CD14-positive monocyte (primary cell): ENCODE results near the gene TFAP2C. TPM values are rescaled to one million over a fixed set of nuclear protein-coding genes. Genes with fewer than 3 reads are reported as not detected.
"Not testable (repeated sequence)": the region's sequence is repeated elsewhere in the genome, so short reads cannot be mapped to it uniquely, and the experiment has no call there.

Experiments used
- DNase-seq, 3 donors: peaks; one replicate each; pipeline ENCODE4 v3.0.0-alpha.2; 2011 to 2022
- H2AFZ ChIP-seq: 2 replicates; pipeline ENCODE4 v1.6.0; 2012; ENCODE audit warnings: mild to moderate bottlenecking, low read depth, low read length, inconsistent platforms; ENCODE audit not compliant: insufficient read depth, poor library complexity, severe bottlenecking
- H3K27ac ChIP-seq, 2 donors: 1 replicate in 1 of 2; 2 replicates in 1 of 2; pipeline ENCODE4 v1.5.1; 2012 to 2013; ENCODE audit warnings: low read length in 2 of 2, control low read depth in 1 of 2, inconsistent platforms in 1 of 2, low read depth in 1 of 2, mild to moderate bottlenecking in 1 of 2
- H3K27me3 ChIP-seq, 2 donors: one replicate each; pipeline versions ENCODE4 v1.6.0 to v1.6.1; 2011 to 2013; ENCODE audit warnings: low read length in 2 of 2; ENCODE audit not compliant: control insufficient read depth in 2 of 2, insufficient read depth in 2 of 2
- H3K36me3 ChIP-seq, 2 donors: replicated peaks in 1 of 2; 1 replicate in 1 of 2; 2 replicates in 1 of 2; pipeline versions ENCODE4 v1.5.1 to v1.6.1; 2012 to 2013; ENCODE audit warnings: low read length in 2 of 2, control low read depth in 1 of 2, inconsistent platforms in 1 of 2, mild to moderate bottlenecking in 1 of 2; ENCODE audit not compliant: insufficient read depth in 2 of 2, control insufficient read depth in 1 of 2
- H3K4me1 ChIP-seq, 2 donors: 1 replicate in 1 of 2; 2 replicates in 1 of 2; pipeline versions ENCODE4 v1.5.1 to v1.6.1; 2012 to 2013; ENCODE audit warnings: low read length in 2 of 2, control low read depth in 1 of 2, inconsistent platforms in 1 of 2, mild to moderate bottlenecking in 1 of 2, moderate library complexity in 1 of 2; ENCODE audit not compliant: insufficient read depth in 2 of 2, control insufficient read depth in 1 of 2
- H3K4me2 ChIP-seq: replicated peaks from 2 replicates; pipeline ENCODE3; 2012; ENCODE audit warnings: low read length, moderate library complexity, mild to moderate bottlenecking; ENCODE audit not compliant: poor library complexity, severe bottlenecking; ENCODE audit errors: extremely low read depth
- H3K4me3 ChIP-seq, 3 experiments: fragments of 200-600 bp in 1 of 3; sonication (generic) in 1 of 3; replicated peaks in 1 of 3; 1 replicate in 2 of 3; 2 replicates in 1 of 3; pipeline ENCODE4 v1.5.1; 2011 to 2013; ENCODE audit warnings: low read length in 3 of 3, mild to moderate bottlenecking in 3 of 3, control low read depth in 2 of 3, low read depth in 2 of 3, inconsistent platforms in 1 of 3, moderate library complexity in 1 of 3
- H3K79me2 ChIP-seq: 2 replicates; pipeline ENCODE4 v1.6.0; 2012; ENCODE audit warnings: mild to moderate bottlenecking, control low read depth, inconsistent platforms, low read length, moderate library complexity; ENCODE audit not compliant: insufficient read depth
- H3K9ac ChIP-seq: 2 replicates; pipeline ENCODE4 v1.6.0; 2017; ENCODE audit warnings: low read length, mild to moderate bottlenecking; ENCODE audit not compliant: insufficient read depth, poor library complexity, severe bottlenecking
- H3K9me3 ChIP-seq, 2 donors: replicated peaks in 1 of 2; 1 replicate in 1 of 2; 2 replicates in 1 of 2; pipeline versions ENCODE4 v1.5.1 to v1.6.1; 2012 to 2013; ENCODE audit warnings: low read length in 2 of 2, control low read depth in 1 of 2; ENCODE audit not compliant: control insufficient read depth in 1 of 2, insufficient read depth in 1 of 2
- H4K20me1 ChIP-seq: 2 replicates; pipeline ENCODE4 v1.6.0; 2012; ENCODE audit warnings: mild to moderate bottlenecking, low read length, control low read depth, moderate library complexity; ENCODE audit not compliant: insufficient read depth
- H3K27ac Mint-ChIP-seq, 7 donors: one replicate each; pipeline ENCODE4 v1.8.0; 2020; ENCODE audit warnings: mild to moderate bottlenecking in 7 of 7, mixed read lengths in 7 of 7, moderate library complexity in 6 of 7, inconsistent platforms in 2 of 7
- H3K27me3 Mint-ChIP-seq, 3 donors: one replicate each; pipeline ENCODE4 v1.8.0; 2021 to 2022; ENCODE audit warnings: low read depth in 3 of 3, mild to moderate bottlenecking in 3 of 3, mixed read lengths in 3 of 3, moderate library complexity in 3 of 3, inconsistent platforms in 1 of 3
- H3K36me3 Mint-ChIP-seq, 2 donors: one replicate each; pipeline ENCODE4 v1.8.0; 2020; ENCODE audit warnings: mixed read lengths in 2 of 2, inconsistent platforms in 1 of 2, mild to moderate bottlenecking in 1 of 2
- H3K4me1 Mint-ChIP-seq: one replicate; pipeline ENCODE4 v1.8.0; 2020; ENCODE audit warnings: mild to moderate bottlenecking, mixed read lengths
- H3K4me3 Mint-ChIP-seq, 2 donors: one replicate each; pipeline ENCODE4 v1.8.0; 2020; ENCODE audit warnings: mild to moderate bottlenecking in 2 of 2, mixed read lengths in 2 of 2, moderate library complexity in 1 of 2
- H3K9me3 Mint-ChIP-seq, 7 donors: one replicate each; pipeline ENCODE4 v1.8.0; 2020 to 2022; ENCODE audit warnings: mixed read lengths in 7 of 7, mild to moderate bottlenecking in 6 of 7, moderate library complexity in 6 of 7, inconsistent platforms in 2 of 7
- CTCF ChIP-seq: fragments of 200-600 bp; IDR thresholded peaks from one replicate; pipeline ENCODE4 v1.8.0; 2022; ENCODE audit warnings: antibody characterized with exemption, mild to moderate bottlenecking
- WGBS: methylation state at CpG from one replicate; pipeline ENCODE4 v1.1.5; 2013; ENCODE audit warnings: missing lambda C conversion rate; ENCODE audit not compliant: insufficient coverage; 5-methylcytosine and 5-hydroxymethylcytosine counted together
- intact Hi-C, 2 donors: fragments of 100-400 bp; cut with micrococcal nuclease; formaldehyde crosslinking; loops; one replicate each; pipeline versions ENCODE4 v1.15.0 to v1.15.1; 2023
- polyA plus RNA-seq, 3 donors: library from polyadenylated mRNA; depleted of rRNA in 1 of 3; unstranded in 2 of 3; stranded (reverse) in 1 of 3; fragments of 300-500 nt in 2 of 3; fragments of >200 nt in 1 of 3; fragmentation: Illumina TruSeq in 2 of 3; gene quantifications; 1 replicate in 2 of 3; 2 replicates in 1 of 3; pipeline ENCODE4 v1.2.3, GENCODE V29; 2012 to 2021

Gene TFAP2C
- polyA plus RNA-seq, 3 donors: not detected

- H3K9me3 ChIP-seq: no peaks in the 10 kb centered on the region
- peaks cover 5 to 10% (median 6%) of the 10 kb centered on the region in 3 donors for H3K27me3 Mint-ChIP-seq
- WGBS: 67% methylated on average over 6 of the region's 7 CpGs
- no peak overlapping the region for H3K4me3 ChIP-seq
- H3K4me3 Mint-ChIP-seq: peak overlapping the region in 1 of 2 donors; percentile 26
- no peak overlapping the region for H2AFZ ChIP-seq
- no peaks in the 10 kb centered on the region for H4K20me1 ChIP-seq
- no peaks in the 10 kb centered on the region for H3K36me3 Mint-ChIP-seq
- no peak overlapping the region for H3K27ac Mint-ChIP-seq
- no peaks in the 10 kb centered on the region for H3K4me1 Mint-ChIP-seq
- H3K36me3 ChIP-seq: no peaks in the 10 kb centered on the region
- no peak for DNase-seq
- H3K4me1 ChIP-seq: no peaks in the 10 kb centered on the region
- no peak overlapping the region for H3K9ac ChIP-seq
- H3K9me3 Mint-ChIP-seq: peaks cover 0 to 8% (median 0%) of the 10 kb centered on the region in 7 donors
- no peak for TF ChIP-seq CTCF
- H3K27ac ChIP-seq: no peak overlapping the region
- no peak overlapping the region for H3K4me2 ChIP-seq
- H3K27me3 ChIP-seq: no peaks in the 10 kb centered on the region
- no peaks in the 10 kb centered on the region for H3K79me2 ChIP-seq
- intact Hi-C loops: no loop called here
Observed at GRCh38 chr20:56656632-56657031, 27.5 kb downstream of the TFAP2C start.

- Mint-ChIP-seq H3K4me1 (no peaks in the 10 kb centered on the region), H3K27me3 (peaks cover 6 to 10% (median 6%) of the 10 kb centered on the region in 3 donors), H3K9me3 (peaks cover 0 to 8% (median 0%) of the 10 kb centered on the region in 7 donors), H3K27ac (no peak overlapping the region), H3K4me3 (no peak overlapping the region), H3K36me3 (no peaks in the 10 kb centered on the region)
- WGBS: 83% methylated on average over 6 of the region's 9 CpGs
- Histone ChIP-seq H2AFZ (no peak overlapping the region), H3K9me3 (no peaks in the 10 kb centered on the region), H3K79me2 (no peaks in the 10 kb centered on the region), H3K27me3 (no peaks in the 10 kb centered on the region), H3K27ac (no peak overlapping the region), H4K20me1 (no peaks in the 10 kb centered on the region), H3K4me1 (no peaks in the 10 kb centered on the region), H3K4me2 (no peak overlapping the region), H3K36me3 (no peaks in the 10 kb centered on the region), H3K4me3 (no peak overlapping the region), H3K9ac (no peak overlapping the region)
- intact Hi-C loops: no loop called here
- DNase-seq: no peak
- no peak for TF ChIP-seq CTCF
Observed at GRCh38 chr20:56657879-56658278, 28.8 kb downstream of the TFAP2C start.

GRCh38 chr20:56658341-56658947, 29.3 kb downstream of the TFAP2C start:
- H3K36me3 Mint-ChIP-seq, H3K9me3 ChIP-seq, H3K27me3 ChIP-seq, H3K4me1 ChIP-seq, intact Hi-C loops, H3K4me2 ChIP-seq, H3K4me3 Mint-ChIP-seq, H2AFZ ChIP-seq, H3K27ac ChIP-seq, H3K9ac ChIP-seq, H3K9me3 Mint-ChIP-seq, H3K4me3 ChIP-seq, H4K20me1 ChIP-seq, DNase-seq, H3K79me2 ChIP-seq, H3K36me3 ChIP-seq, H3K27ac Mint-ChIP-seq, H3K4me1 Mint-ChIP-seq: not testable (repeated sequence)
- 79% methylated on average over 3 of the region's 8 CpGs for WGBS
- peaks cover 6 to 12% (median 6%) of the 10 kb centered on the region in 3 donors for H3K27me3 Mint-ChIP-seq
